CD14-positive monocyte (primary cell): ENCODE measurements around the gene P2RY13. TPM values are rescaled to one million over a fixed set of nuclear protein-coding genes. Genes with fewer than 3 reads are reported as not detected.

ENCODE experiments used
- DNase-seq, 3 donors: peaks; one replicate each; pipeline ENCODE4 v3.0.0-alpha.2; 2011 to 2022
- H2AFZ ChIP-seq: 2 replicates; pipeline ENCODE4 v1.6.0; 2012; ENCODE audit warnings: mild to moderate bottlenecking, low read depth, low read length, inconsistent platforms; ENCODE audit not compliant: insufficient read depth, poor library complexity, severe bottlenecking
- H3K27ac ChIP-seq, 2 donors: 1 replicate in 1 of 2; 2 replicates in 1 of 2; pipeline ENCODE4 v1.5.1; 2012 to 2013; ENCODE audit warnings: low read length in 2 of 2, control low read depth in 1 of 2, inconsistent platforms in 1 of 2, low read depth in 1 of 2, mild to moderate bottlenecking in 1 of 2
- H3K27me3 ChIP-seq, 2 donors: one replicate each; pipeline versions ENCODE4 v1.6.0 to v1.6.1; 2011 to 2013; ENCODE audit warnings: low read length in 2 of 2; ENCODE audit not compliant: control insufficient read depth in 2 of 2, insufficient read depth in 2 of 2
- H3K36me3 ChIP-seq, 2 donors: replicated peaks in 1 of 2; 1 replicate in 1 of 2; 2 replicates in 1 of 2; pipeline versions ENCODE4 v1.5.1 to v1.6.1; 2012 to 2013; ENCODE audit warnings: low read length in 2 of 2, control low read depth in 1 of 2, inconsistent platforms in 1 of 2, mild to moderate bottlenecking in 1 of 2; ENCODE audit not compliant: insufficient read depth in 2 of 2, control insufficient read depth in 1 of 2
- H3K4me1 ChIP-seq, 2 donors: 1 replicate in 1 of 2; 2 replicates in 1 of 2; pipeline versions ENCODE4 v1.5.1 to v1.6.1; 2012 to 2013; ENCODE audit warnings: low read length in 2 of 2, control low read depth in 1 of 2, inconsistent platforms in 1 of 2, mild to moderate bottlenecking in 1 of 2, moderate library complexity in 1 of 2; ENCODE audit not compliant: insufficient read depth in 2 of 2, control insufficient read depth in 1 of 2
- H3K4me2 ChIP-seq: replicated peaks from 2 replicates; pipeline ENCODE3; 2012; ENCODE audit warnings: low read length, moderate library complexity, mild to moderate bottlenecking; ENCODE audit not compliant: poor library complexity, severe bottlenecking; ENCODE audit errors: extremely low read depth
- H3K4me3 ChIP-seq, 3 experiments: fragments of 200-600 bp in 1 of 3; sonication (generic) in 1 of 3; replicated peaks in 1 of 3; 1 replicate in 2 of 3; 2 replicates in 1 of 3; pipeline ENCODE4 v1.5.1; 2011 to 2013; ENCODE audit warnings: low read length in 3 of 3, mild to moderate bottlenecking in 3 of 3, control low read depth in 2 of 3, low read depth in 2 of 3, inconsistent platforms in 1 of 3, moderate library complexity in 1 of 3
- H3K79me2 ChIP-seq: 2 replicates; pipeline ENCODE4 v1.6.0; 2012; ENCODE audit warnings: mild to moderate bottlenecking, control low read depth, inconsistent platforms, low read length, moderate library complexity; ENCODE audit not compliant: insufficient read depth
- H3K9ac ChIP-seq: 2 replicates; pipeline ENCODE4 v1.6.0; 2017; ENCODE audit warnings: low read length, mild to moderate bottlenecking; ENCODE audit not compliant: insufficient read depth, poor library complexity, severe bottlenecking
- H3K9me3 ChIP-seq, 2 donors: replicated peaks in 1 of 2; 1 replicate in 1 of 2; 2 replicates in 1 of 2; pipeline versions ENCODE4 v1.5.1 to v1.6.1; 2012 to 2013; ENCODE audit warnings: low read length in 2 of 2, control low read depth in 1 of 2; ENCODE audit not compliant: control insufficient read depth in 1 of 2, insufficient read depth in 1 of 2
- H4K20me1 ChIP-seq: 2 replicates; pipeline ENCODE4 v1.6.0; 2012; ENCODE audit warnings: mild to moderate bottlenecking, low read length, control low read depth, moderate library complexity; ENCODE audit not compliant: insufficient read depth
- H3K27ac Mint-ChIP-seq, 7 donors: one replicate each; pipeline ENCODE4 v1.8.0; 2020; ENCODE audit warnings: mild to moderate bottlenecking in 7 of 7, mixed read lengths in 7 of 7, moderate library complexity in 6 of 7, inconsistent platforms in 2 of 7
- H3K27me3 Mint-ChIP-seq, 3 donors: one replicate each; pipeline ENCODE4 v1.8.0; 2021 to 2022; ENCODE audit warnings: low read depth in 3 of 3, mild to moderate bottlenecking in 3 of 3, mixed read lengths in 3 of 3, moderate library complexity in 3 of 3, inconsistent platforms in 1 of 3
- H3K36me3 Mint-ChIP-seq, 2 donors: one replicate each; pipeline ENCODE4 v1.8.0; 2020; ENCODE audit warnings: mixed read lengths in 2 of 2, inconsistent platforms in 1 of 2, mild to moderate bottlenecking in 1 of 2
- H3K4me1 Mint-ChIP-seq: one replicate; pipeline ENCODE4 v1.8.0; 2020; ENCODE audit warnings: mild to moderate bottlenecking, mixed read lengths
- H3K4me3 Mint-ChIP-seq, 2 donors: one replicate each; pipeline ENCODE4 v1.8.0; 2020; ENCODE audit warnings: mild to moderate bottlenecking in 2 of 2, mixed read lengths in 2 of 2, moderate library complexity in 1 of 2
- H3K9me3 Mint-ChIP-seq, 7 donors: one replicate each; pipeline ENCODE4 v1.8.0; 2020 to 2022; ENCODE audit warnings: mixed read lengths in 7 of 7, mild to moderate bottlenecking in 6 of 7, moderate library complexity in 6 of 7, inconsistent platforms in 2 of 7
- CTCF ChIP-seq: fragments of 200-600 bp; IDR thresholded peaks from one replicate; pipeline ENCODE4 v1.8.0; 2022; ENCODE audit warnings: antibody characterized with exemption, mild to moderate bottlenecking
- WGBS: methylation state at CpG from one replicate; pipeline ENCODE4 v1.1.5; 2013; ENCODE audit warnings: missing lambda C conversion rate; ENCODE audit not compliant: insufficient coverage; 5-methylcytosine and 5-hydroxymethylcytosine counted together
- intact Hi-C, 2 donors: fragments of 100-400 bp; cut with micrococcal nuclease; formaldehyde crosslinking; loops; one replicate each; pipeline versions ENCODE4 v1.15.0 to v1.15.1; 2023
- polyA plus RNA-seq, 3 donors: library from polyadenylated mRNA; depleted of rRNA in 1 of 3; unstranded in 2 of 3; stranded (reverse) in 1 of 3; fragments of 300-500 nt in 2 of 3; fragments of >200 nt in 1 of 3; fragmentation: Illumina TruSeq in 2 of 3; gene quantifications; 1 replicate in 2 of 3; 2 replicates in 1 of 3; pipeline ENCODE4 v1.2.3, GENCODE V29; 2012 to 2021

The P2RY13 gene
- polyA plus RNA-seq, 3 donors = 45.6 to 144 (median 80.0) TPM

GRCh38 chr3:151293127-151293526 is 36.2 kb downstream of the P2RY13 start:
- DNase-seq = no peak
- Histone ChIP-seq H3K4me2 (no peak overlapping the region), H3K36me3 (no peaks in the 10 kb centered on the region), H4K20me1 (no peaks in the 10 kb centered on the region), H3K9me3 (no peaks in the 10 kb centered on the region), H3K4me3 (no peak overlapping the region), H2AFZ (no peak overlapping the region), H3K9ac (no peak overlapping the region), H3K79me2 (no peaks in the 10 kb centered on the region), H3K4me1 (no peaks in the 10 kb centered on the region), H3K27ac (no peak overlapping the region), H3K27me3 (no peaks in the 10 kb centered on the region)
- WGBS = no CpG with 5 or more reads among the region's 6 CpGs
- Mint-ChIP-seq H3K27me3 (no peaks in the 10 kb centered on the region), H3K27ac (no peak overlapping the region), H3K36me3 (no peaks in the 10 kb centered on the region), H3K4me3 (no peak overlapping the region), H3K4me1 (no peaks in the 10 kb centered on the region), H3K9me3 (peaks cover 0 to 2% (median 0%) of the 10 kb centered on the region in 7 donors)
- intact Hi-C loops = loop anchor here (5.0 to 10.0 kb wide), 2 partner anchors 544 to 622 kb away; no protein-coding TSS in a partner anchor
- TF ChIP-seq CTCF = no peak

GRCh38 chr3:151290673-151291072 is 38.7 kb downstream of the P2RY13 start:
- Histone ChIP-seq H3K4me3 (no peak overlapping the region), H3K4me2 (no peak overlapping the region), H4K20me1 (no peaks in the 10 kb centered on the region), H3K27ac (no peak overlapping the region), H3K79me2 (no peaks in the 10 kb centered on the region), H3K4me1 (no peaks in the 10 kb centered on the region), H3K36me3 (no peaks in the 10 kb centered on the region), H3K9me3 (no peaks in the 10 kb centered on the region), H3K9ac (no peak overlapping the region), H3K27me3 (no peaks in the 10 kb centered on the region), H2AFZ (no peak overlapping the region)
- intact Hi-C loops = loop anchor here (5.0 to 10.0 kb wide), 2 partner anchors 547 to 624 kb away; no protein-coding TSS in a partner anchor
- Mint-ChIP-seq H3K4me3 (no peak overlapping the region), H3K27me3 (no peaks in the 10 kb centered on the region), H3K27ac (no peak overlapping the region), H3K4me1 (no peaks in the 10 kb centered on the region), H3K36me3 (no peaks in the 10 kb centered on the region), H3K9me3 (peaks cover 0 to 2% (median 0%) of the 10 kb centered on the region in 7 donors)
- TF ChIP-seq CTCF = peak; percentile 82
- peak; percentile 38 to 54 (median 41) for DNase-seq
- WGBS = 100% methylated on average over 1 of the region's 3 CpGs
